Neural crest cell (in vitro differentiated cells): ENCODE measurements around the gene SLC4A2. TPM values are rescaled to one million over a fixed set of nuclear protein-coding genes. Genes with fewer than 3 reads are reported as not detected.

Experiments
- DNase-seq: peaks from one replicate; pipeline ENCODE4 v3.0.0; 2021; ENCODE audit warnings: low read depth, mixed read lengths, low spot score
- H3K27ac Mint-ChIP-seq: one replicate; pipeline ENCODE4 v1.8.0; 2021; ENCODE audit warnings: mild to moderate bottlenecking, mixed read lengths; ENCODE audit not compliant: unreplicated experiment
- H3K27me3 Mint-ChIP-seq: 2 replicates; pipeline ENCODE4 v1.8.0; 2021; ENCODE audit warnings: low read depth, mild to moderate bottlenecking, mixed read lengths
- H3K36me3 Mint-ChIP-seq: 2 replicates; pipeline ENCODE4 v1.8.0; 2021; ENCODE audit warnings: low read depth, mild to moderate bottlenecking, mixed read lengths
- H3K4me1 Mint-ChIP-seq: 2 replicates; pipeline ENCODE4 v1.8.0; 2021; ENCODE audit warnings: mixed read lengths
- H3K4me3 Mint-ChIP-seq: one replicate; pipeline ENCODE4 v1.8.0; 2021; ENCODE audit warnings: mild to moderate bottlenecking, mixed read lengths
- H3K9me3 Mint-ChIP-seq: 2 replicates; pipeline ENCODE4 v1.8.0; 2021; ENCODE audit warnings: mixed read lengths
- total RNA-seq: library from RNA; stranded (reverse); gene quantifications from 2 replicates; pipeline ENCODE4 v1.2.1, GENCODE V29; 2021
- TF ChIP-seq, protein P1 (sequence below): fragments of 200-600 bp; sonication (generic); conservative IDR thresholded peaks from 2 replicates; pipeline ENCODE4 v1.5.0; 2021; ENCODE audit warnings: antibody characterized with exemption, mild to moderate bottlenecking

The SLC4A2 gene
- total RNA-seq, 1 donor from 2014 or later, result 139 TPM

DNA sequence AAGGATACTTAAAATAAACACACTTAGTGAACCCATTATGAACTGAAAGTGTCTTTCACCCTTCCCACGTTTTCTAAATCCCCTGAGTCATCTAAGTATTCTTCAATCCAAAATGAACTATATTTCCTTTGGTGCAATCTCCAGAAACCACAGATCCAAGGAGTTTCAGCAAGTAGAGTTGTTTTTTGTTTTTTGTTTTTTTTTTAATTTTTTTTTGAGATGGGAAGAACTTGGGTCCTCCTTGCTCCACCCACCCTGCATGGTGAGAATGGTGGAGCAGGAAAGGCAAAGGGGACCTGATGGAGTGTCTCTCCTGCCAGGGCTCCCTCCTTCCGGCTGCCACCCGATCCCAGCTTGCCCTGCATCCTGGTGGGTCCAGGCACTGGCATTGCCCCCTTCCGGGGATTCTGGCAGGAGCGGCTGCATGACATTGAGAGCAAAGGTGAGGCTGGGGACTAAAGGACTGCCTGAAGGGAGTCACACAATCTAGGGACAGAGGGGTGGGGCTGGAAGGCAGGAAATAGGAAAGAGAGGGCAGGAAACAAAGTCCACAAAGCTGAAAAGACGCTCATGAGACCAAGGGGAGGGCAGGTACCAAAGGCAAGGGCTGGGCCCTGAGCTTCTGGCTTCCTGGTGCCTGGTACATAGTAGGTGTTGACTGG is 47.2 kb upstream of the SLC4A2 start:
- Mint-ChIP-seq H3K9me3 (no peaks in the 10 kb centered on the region), H3K36me3 (no peaks in the 10 kb centered on the region), H3K4me3 (peak overlapping the region; percentile 54), H3K27ac (peak overlapping the region; percentile 75), H3K4me1 (peaks cover 48% of the 10 kb centered on the region), H3K27me3 (peaks cover 6% of the 10 kb centered on the region)
- TF ChIP-seq, protein P1, sequence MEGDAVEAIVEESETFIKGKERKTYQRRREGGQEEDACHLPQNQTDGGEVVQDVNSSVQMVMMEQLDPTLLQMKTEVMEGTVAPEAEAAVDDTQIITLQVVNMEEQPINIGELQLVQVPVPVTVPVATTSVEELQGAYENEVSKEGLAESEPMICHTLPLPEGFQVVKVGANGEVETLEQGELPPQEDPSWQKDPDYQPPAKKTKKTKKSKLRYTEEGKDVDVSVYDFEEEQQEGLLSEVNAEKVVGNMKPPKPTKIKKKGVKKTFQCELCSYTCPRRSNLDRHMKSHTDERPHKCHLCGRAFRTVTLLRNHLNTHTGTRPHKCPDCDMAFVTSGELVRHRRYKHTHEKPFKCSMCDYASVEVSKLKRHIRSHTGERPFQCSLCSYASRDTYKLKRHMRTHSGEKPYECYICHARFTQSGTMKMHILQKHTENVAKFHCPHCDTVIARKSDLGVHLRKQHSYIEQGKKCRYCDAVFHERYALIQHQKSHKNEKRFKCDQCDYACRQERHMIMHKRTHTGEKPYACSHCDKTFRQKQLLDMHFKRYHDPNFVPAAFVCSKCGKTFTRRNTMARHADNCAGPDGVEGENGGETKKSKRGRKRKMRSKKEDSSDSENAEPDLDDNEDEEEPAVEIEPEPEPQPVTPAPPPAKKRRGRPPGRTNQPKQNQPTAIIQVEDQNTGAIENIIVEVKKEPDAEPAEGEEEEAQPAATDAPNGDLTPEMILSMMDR, result no peak
- no peak for DNase-seq

DNA sequence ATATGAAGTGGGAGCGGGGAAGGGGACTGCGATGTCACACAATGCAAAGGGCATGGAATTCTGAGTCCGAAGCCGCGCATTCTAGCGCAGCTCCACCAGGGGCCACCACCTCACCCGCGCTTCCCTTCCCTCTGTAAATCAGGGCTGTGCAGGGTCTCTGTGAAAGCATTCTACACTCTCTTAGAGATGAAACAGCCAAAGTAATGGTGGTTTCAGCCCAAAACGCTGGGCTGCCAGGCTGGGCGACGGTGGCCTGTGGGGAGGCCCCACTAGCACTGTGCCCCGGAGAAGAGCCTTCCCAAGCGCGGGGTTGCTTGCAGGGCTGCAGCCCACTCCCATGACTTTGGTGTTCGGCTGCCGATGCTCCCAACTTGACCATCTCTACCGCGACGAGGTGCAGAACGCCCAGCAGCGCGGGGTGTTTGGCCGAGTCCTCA is 46.5 kb upstream of the SLC4A2 start:
- Mint-ChIP-seq H3K27ac (no peak overlapping the region), H3K4me3 (peak overlapping the region; percentile 54), H3K36me3 (no peaks in the 10 kb centered on the region), H3K9me3 (no peaks in the 10 kb centered on the region), H3K27me3 (peaks cover 10% of the 10 kb centered on the region), H3K4me1 (peaks cover 51% of the 10 kb centered on the region)
- TF ChIP-seq, protein P1, result peak; percentile 68
- DNase-seq, result no peak

DNA sequence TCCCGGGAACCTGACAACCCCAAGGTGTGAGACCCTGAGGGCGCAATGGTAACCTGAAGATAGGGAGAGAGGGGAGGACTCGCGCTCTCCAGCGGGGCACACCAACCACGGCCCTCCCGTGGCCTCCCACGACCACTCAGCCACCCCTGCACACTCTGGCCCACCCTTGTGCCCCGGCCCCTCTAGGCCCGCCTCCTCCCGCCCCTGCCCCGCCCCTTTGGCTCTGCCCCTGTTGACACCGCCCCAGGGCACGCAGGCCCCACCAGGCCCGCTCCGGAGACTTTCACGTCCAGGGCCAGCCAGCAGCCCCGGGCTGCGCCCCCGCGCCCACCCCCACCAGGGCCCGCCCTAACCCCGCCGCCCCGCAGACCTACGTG is 46.0 kb upstream of the SLC4A2 start:
- Mint-ChIP-seq H3K36me3 (no peaks in the 10 kb centered on the region), H3K4me3 (no peak overlapping the region), H3K9me3 (no peaks in the 10 kb centered on the region), H3K27me3 (peaks cover 14% of the 10 kb centered on the region), H3K4me1 (peaks cover 51% of the 10 kb centered on the region), H3K27ac (no peak overlapping the region)
- no peak for DNase-seq
- TF ChIP-seq, protein P1, result no peak

DNA sequence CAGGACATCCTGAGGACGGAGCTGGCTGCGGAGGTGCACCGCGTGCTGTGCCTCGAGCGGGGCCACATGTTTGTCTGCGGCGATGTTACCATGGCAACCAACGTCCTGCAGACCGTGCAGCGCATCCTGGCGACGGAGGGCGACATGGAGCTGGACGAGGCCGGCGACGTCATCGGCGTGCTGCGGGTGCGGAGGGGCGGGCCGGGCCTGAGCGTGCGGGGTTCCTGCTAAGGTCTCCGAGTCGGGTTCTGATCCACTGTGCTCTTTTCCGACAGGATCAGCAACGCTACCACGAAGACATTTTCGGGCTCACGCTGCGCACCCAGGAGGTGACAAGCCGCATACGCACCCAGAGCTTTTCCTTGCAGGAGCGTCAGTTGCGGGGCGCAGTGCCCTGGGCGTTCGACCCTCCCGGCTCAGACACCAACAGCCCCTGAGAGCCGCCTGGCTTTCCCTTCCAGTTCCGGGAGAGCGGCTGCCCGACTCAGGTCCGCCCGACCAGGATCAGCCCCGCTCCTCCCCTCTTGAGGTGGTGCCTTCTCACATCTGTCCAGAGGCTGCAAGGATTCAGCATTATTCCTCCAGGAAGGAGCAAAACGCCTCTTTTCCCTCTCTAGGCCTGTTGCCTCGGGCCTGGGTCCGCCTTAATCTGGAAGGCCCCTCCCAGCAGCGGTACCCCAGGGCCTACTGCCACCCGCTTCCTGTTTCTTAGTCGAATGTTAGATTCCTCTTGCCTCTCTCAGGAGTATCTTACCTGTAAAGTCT is 45.5 kb upstream of the SLC4A2 start:
- Mint-ChIP-seq H3K27me3 (peaks cover 16% of the 10 kb centered on the region), H3K4me1 (peaks cover 51% of the 10 kb centered on the region), H3K36me3 (no peaks in the 10 kb centered on the region), H3K9me3 (no peaks in the 10 kb centered on the region), H3K4me3 (peak overlapping the region; percentile 67), H3K27ac (no peak overlapping the region)
- TF ChIP-seq, protein P1, result no peak
- no peak for DNase-seq

DNA sequence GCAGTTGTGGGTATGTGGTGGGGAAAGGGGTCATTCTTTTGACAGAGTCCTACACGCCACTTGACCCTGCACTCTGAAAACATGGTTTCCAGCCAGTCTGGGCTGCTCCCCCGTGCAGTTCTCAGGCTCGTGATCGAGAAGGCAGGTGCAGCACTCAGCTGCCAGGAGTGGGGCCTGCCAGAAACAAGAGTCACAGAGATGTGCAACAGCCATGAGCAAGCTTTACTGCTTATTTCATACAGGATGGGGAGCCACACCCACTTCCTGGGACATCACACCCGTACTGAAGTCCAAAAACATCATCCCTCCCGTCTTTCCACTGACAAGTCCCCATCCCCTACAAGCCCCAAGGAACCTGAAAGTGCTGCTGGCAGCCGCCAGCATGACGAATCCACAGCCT is 44.4 kb upstream of the SLC4A2 start:
- Mint-ChIP-seq H3K27ac (no peak overlapping the region), H3K36me3 (no peaks in the 10 kb centered on the region), H3K4me1 (peaks cover 59% of the 10 kb centered on the region), H3K27me3 (peaks cover 20% of the 10 kb centered on the region), H3K4me3 (peak overlapping the region; percentile 51), H3K9me3 (no peaks in the 10 kb centered on the region)
- TF ChIP-seq, protein P1, result no peak
- DNase-seq, result no peak
